Stimulated activated CD4-positive, alpha-beta T cell treated with anti-CD3 and anti-CD28 coated beads, TNF-alpha, amount 100 ng/mL, for 4 hours (primary cell): ENCODE measurements around the gene GGA1.

Source experiments
- DNase-seq, 3 experiments: peaks; one replicate each; pipeline ENCODE4 v3.0.0-alpha.2; 2020; ENCODE audit warnings: low read depth in 3 of 3

GGA1 gene

DNA sequence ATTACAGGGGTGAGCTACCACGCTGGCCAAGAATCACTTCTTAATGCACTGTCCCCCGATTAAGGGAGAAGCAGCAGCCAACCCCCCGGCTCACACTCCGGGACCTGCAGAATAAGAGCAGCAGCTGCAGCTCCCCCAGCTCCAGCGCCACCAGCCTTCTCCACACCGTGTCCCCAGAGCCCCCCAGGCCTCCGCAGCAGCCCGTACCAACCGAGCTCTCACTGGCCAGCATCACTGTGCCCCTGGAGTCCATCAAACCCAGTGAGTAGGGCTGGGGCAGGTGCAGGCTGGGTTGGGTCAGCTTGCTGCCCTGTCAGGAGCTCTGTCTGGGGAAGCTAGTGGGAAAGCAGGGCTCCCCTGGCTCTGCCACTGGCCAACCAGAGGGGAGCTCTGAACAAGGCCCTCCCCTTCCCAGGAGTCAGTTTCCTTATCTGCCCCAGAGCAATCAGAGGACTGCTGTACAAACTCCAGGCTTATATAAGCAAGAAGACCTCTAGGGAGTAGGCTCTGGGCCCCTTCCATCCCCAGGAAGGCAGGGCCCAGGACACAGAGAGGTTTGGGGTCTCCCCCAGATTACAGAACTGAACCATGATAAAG is 22.3 kb downstream of the GGA1 start:
- DNase-seq, result no peak

- DNase-seq, result no peak
Observed at GRCh38 chr22:37631448-37632173, 23.0 kb downstream of the GGA1 start.

DNA sequence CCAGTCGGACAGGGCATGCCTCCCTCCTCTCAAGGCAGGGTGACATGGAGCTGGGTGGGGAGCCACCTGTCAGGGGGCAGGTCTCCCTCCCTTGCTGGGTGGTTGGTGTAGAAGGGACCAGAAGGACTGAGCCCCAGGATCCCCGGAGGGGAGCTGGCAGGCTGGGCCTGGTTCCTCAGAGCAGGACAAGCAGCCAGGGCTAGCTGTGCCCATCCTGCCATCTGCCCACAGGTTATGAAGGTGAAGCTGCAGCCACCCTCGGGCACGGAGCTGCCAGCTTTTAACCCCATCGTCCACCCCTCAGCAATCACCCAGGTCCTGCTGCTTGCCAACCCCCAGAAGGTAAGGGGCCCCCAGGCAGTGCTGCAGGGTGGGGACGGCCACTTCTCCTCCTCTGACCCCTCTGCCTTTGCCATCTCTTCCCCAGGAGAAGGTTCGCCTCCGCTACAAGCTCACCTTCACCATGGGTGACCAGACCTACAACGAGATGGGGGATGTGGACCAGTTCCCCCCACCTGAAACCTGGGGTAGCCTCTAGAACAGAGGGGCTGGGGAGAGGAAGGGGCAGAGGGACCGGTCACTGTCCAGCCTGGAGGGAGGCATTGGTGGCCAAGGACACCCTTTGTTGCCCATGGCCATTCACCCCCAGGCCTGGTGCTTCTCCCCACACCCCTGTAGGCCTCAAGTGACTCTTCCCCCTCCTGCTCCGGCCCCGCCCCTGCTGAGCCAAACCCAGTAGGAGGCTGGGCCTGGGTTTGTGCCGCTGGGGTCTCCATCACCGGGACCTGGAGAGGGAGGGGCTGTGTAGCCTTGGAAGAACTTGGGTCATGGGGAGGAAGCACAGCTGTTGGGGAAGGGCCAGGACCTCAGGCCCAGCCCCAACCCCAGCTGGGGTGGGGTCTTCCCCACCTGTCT is 23.8 kb downstream of the GGA1 start:
- DNase-seq, result no peak

- DNase-seq, result no peak
Observed at GRCh38 chr22:37633089-37633624, 24.5 kb downstream of the GGA1 start.

DNA sequence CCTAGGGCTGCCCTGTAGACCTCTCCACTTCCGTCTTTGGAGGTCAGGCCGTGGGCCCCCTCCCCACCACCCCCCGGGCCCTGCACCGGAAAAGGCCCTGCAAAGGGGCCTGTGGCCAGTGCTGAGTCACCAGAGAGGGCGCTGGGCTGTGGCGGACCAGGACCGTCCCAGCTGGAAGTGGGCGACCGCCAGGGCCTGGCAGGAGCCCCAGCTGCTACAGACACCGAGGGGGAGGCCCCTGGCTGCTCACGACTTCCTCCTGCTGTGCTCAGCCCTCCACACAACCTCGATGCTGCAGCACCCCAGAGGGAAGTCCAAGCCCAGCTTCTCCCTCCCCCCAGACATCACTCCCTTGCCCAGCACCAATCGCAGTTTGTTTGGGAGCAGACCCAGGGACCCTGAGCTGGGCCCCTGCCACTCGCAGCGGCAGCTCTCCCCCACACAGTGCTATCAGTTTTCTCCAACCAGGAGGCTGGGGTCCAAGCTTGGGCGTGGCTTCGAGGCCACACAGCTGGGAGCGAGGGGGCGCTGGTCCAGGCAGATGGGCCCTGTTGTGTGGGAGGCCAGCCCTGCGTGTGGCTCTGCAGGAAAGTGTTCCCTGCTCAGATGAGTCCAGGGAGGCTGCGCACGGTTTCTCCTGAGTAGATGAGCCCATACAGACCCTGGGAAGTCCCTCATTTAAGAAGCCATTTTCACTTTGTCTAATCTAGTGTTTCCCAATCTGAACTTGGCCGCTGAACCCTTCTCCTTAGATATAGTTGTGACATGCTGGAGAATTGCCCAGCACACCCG is 25.2 kb downstream of the GGA1 start:
- no peak for DNase-seq

DNA sequence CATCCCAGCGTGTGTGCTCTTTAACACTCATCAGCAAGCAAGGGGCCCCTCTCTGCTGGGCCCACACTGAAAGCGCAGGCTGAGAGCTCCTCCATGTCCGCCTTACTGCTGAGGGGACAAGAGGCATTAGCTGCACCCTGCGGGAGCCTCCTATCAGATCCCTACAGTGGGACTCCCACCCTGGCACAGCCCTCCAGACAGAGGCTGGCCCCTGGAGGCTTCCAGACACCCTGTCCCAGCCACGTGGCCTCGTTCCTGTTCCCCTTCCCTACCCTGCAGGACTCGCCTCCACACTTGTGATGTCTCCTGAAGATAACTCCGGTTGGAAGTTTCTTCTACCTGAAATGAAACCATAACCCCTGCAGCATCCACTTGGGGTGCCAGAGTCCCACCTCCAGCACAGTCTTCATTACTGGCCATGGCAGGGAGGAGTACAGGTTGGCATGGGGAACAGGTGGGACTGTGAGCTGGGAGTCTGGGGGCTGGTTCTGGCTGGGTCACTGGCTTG is 25.8 kb downstream of the GGA1 start:
- no peak for DNase-seq

DNA sequence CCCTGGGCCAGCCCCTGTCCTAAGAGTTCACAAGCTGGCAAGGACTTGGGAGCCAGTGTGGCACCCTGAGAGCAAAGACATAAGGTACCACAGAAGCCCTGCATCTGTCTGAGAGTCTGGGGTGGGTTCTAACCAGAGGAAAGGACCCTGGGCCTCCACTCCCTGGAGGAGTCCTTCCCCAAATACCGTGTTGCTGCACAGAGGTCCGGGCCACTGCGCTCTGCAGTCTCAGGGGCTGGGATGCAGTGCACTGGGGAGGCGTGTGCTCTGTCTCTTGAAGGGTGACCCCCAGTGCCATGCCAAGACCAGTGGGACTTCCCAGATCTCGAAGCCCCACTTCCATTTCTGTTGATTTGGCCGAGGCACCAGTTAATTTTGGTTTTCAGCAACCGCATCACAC is 26.5 kb downstream of the GGA1 start:
- DNase-seq, result no peak

DNA sequence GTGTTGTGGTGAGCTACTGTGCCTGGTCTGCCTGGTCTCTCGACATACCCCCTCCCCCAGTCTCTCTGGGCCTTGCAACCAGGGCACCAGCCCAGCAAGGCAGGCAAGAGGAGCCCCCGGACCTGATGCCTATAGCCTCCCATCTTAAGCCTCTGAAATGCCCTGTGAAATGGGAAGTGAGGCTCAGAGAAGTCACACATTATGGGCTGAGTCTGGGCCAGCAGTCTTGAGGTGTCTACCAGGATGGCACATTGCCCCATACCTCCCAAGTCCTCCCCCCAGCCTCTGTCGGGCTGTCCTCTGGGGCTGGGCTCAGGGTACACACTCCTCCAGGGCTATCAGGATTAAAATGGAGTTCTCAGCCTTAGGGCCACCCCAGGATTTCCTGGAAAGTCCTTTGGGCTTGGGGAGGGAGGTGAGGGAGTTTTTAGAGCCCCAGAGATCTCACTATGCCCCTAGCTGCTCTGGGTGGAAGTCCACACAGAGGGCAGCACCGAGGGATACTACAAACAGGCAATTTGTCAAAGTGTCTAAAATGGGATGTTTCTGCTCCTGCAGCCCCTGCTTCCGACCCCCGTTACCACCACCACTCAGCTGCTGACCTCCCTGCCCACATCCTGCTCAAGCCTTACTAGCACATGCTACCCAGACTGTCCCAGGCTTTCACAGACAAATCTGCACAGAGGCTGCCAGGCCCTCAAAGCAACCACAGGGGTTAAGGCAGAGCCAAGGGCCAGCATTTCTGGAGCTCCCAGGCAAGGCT is 27.7 kb downstream of the GGA1 start:
- DNase-seq, result no peak

DNA sequence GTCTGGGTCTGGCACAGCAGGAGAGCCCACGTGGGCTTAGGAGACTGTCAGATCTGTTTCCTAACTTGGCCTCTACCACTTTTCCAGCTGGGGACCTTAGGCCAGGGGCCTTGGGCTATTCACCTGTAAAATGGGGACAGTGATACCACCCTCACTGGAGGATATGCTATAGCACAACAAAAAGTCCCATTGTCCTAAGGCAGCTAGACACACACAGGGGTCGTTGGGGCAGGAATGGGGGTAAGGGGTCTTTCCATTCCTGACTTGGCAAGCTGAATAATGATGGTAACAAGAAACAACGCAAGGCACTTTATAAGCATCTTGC is 28.3 kb downstream of the GGA1 start:
- DNase-seq, result no peak

DNA sequence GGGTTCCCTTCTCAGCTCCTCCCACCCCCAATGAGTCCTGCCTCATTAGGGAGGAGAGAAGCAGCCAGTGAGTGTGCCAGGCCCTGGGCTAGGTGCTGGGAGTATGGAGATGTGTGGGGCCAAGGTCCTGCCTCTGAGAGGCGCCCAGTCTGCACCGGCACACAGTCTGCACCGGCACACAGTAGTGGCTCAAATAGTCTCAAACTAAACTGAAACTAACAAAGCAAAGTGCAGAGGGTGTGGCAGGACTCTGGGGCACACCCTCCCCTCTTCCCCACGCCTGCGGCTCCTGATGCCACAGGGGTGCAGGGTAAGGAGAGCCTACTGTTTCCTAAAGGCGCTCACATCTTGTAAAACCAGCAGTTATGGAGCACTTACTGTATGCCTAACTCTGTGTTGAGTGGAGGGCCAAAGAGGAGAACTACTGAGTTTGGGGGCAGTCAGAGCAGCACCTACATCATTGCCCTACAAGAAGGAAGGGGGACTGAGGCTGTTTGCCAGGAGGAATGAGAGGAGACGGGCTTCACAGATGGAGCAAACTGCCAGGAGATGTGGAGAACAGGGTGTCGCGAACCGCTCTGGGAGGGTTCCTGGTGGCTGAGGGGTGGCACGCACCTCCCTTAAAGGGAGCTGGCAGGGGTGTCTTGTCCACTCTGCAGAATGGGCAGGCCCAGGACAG is 29.9 kb downstream of the GGA1 start:
- no peak for DNase-seq

GRCh38 chr22:37639070-37639760 is 30.6 kb downstream of the GGA1 start, which contains the start of gene SH3BP1:
Gene SH3BP1, plus strand, starts transcription at chr22:37639669. Its CDS starts 119 bp downstream, at chr22:37639788.
- peak in 1 of 3 experiments; percentile 34 for DNase-seq

DNA sequence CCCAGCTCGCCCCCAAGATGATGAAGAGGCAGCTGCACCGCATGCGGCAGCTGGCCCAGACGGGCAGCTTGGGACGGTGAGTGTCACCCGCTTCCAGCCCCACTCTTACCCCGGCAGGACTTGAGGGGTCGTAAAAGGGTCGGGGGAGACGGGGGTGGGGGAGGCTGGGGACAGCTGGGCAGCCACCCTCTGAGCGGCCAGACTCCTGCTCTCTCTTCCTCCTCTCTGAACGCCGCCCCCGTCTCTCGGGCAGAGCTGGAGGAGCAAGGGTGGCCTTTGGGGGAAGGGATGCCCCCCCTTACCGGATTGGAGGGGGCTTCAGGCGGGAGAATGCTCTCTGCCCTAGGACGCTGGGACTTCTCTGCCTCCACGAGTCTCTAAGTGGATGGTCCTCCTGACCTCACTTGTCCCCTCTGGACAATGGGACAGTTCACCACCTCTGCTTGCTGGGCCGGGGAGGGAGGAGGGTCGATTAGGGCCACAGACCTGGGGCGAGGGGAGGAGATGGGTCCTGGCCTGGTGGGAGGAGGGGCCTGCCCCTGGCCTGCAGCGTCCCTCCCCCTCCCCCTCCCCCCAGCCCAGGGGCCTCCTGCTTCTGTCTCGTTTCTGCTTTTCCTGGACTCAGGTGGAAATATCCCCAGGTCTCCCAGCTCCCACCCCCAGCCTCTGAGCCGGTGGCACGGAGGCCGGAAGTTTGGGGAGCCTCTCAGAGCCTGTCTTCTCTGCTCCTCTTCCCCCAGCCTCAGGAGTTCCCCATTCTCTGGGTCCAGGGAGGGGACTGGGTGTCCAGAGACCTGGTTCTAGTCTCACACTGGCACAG is 31.3 kb downstream of the GGA1 start:
- no peak for DNase-seq

- DNase-seq, result no peak
Observed at GRCh38 chr22:37640591-37641560, 32.2 kb downstream of the GGA1 start.

DNA sequence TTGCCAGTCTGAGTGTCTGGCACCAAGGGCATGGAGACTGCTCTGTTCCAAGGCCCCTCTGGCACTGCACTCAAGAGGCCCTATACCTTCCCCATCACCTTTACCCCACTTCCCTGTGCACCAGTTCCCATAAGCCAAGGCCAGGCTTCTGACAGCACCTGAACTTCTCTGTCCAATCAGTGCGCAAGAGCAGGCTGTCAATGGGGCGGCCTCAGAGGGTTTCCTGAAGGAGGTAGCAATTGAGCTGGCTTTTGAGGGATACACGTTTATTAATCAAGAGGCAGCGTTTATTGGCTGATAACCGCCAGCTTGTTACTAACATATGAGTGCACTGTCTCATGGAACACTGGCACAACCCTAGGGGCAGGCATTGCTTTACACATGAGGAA is 32.9 kb downstream of the GGA1 start:
- DNase-seq, result no peak

DNA sequence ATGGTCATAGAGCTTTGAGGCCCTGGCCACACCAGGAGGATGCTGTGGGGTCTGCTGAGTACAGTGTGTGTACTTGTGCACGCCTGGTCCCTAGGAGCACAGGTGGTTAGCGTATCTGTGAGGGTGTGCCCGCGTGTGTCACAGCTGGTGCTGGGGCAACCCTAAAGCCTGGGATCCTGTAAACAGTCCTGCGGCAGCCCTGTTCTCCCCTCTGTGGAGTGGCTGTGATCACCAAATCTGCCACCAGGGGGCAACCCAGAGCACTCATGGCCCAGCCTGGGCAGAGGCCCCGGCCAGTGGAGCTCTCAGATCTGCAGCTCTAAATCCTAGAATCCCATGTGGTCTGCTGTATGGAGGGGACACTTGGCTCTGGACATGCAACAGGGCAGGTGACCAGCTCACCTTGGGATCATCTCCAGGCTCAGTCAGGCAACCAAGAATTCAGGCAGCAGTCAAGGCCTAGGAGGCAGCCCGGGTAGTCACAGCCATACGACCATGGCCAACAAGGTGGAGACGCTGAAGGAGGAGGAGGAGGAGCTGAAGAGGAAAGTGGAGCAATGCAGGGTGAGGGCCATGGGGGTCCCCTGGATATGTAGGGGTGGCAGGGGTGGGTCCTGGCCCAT is 34.7 kb downstream of the GGA1 start:
- peak; percentile 72 to 89 (median 80) for DNase-seq

- DNase-seq, result no peak
Observed at GRCh38 chr22:37647317-37647716, 38.7 kb downstream of the GGA1 start.

DNA sequence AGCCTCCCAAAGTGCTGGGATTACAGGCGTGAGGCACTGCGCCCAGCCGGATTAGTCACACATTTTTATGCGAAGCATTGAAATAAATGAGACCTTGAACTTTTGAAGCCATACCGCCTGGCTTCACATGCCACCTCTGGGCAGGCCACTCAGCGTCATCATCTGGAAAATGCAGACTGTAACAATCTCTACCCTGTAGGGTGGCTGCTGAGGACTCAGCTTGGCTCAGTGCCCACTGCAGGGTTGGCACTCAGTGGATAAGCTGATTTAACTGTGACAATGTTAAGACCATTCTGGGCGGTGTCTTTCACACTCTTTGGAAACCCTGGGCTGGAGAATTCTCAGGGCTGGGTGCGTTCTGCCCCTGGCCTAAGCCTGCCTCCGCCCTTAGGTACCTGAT is 39.3 kb downstream of the GGA1 start:
- DNase-seq, result no peak
